Stimulated activated effector memory CD8-positive, alpha-beta T cell treated with anti-CD3 and anti-CD28 coated beads, Interleukin-12 subunit alpha, Interleukin-12 subunit beta, amount 100 ng/mL, for 72 hours (primary cell): ENCODE data around the gene ZNF496.
"Not testable (repeated sequence)": the region's sequence is repeated elsewhere in the genome, so short reads cannot be mapped to it uniquely, and the experiment has no call there.

Experiments used
- ATAC-seq: fragments of 150-1000 bp; cut with Tn5 transposase; 2 replicates; pipeline ENCODE4 v1.10.0; 2021
- DNase-seq, 2 donors: peaks; one replicate each; pipeline ENCODE4 v3.0.0; 2021 to 2022; ENCODE audit warnings: low spot score in 2 of 2
- H3K27ac Mint-ChIP-seq: one replicate; pipeline ENCODE4 v1.8.0; 2022; ENCODE audit warnings: mild to moderate bottlenecking, mixed read lengths
- H3K36me3 Mint-ChIP-seq: one replicate; pipeline ENCODE4 v1.8.0; 2022; ENCODE audit warnings: mild to moderate bottlenecking, mixed read lengths
- H3K4me1 Mint-ChIP-seq: one replicate; pipeline ENCODE4 v1.8.0; 2022; ENCODE audit warnings: mixed read lengths
- H3K4me3 Mint-ChIP-seq: one replicate; pipeline ENCODE4 v1.8.0; 2022; ENCODE audit warnings: mild to moderate bottlenecking, mixed read lengths
- H3K9me3 Mint-ChIP-seq: one replicate; pipeline ENCODE4 v1.8.0; 2022; ENCODE audit warnings: mixed read lengths

Gene ZNF496

GRCh38 chr1:247295746-247296145 lies 35.9 kb downstream of the ZNF496 start:
- ATAC-seq, result no peak
- H3K4me3 Mint-ChIP-seq, result no peak overlapping the region
- H3K4me1 Mint-ChIP-seq, result peaks cover 9% of the 10 kb centered on the region
- H3K36me3 Mint-ChIP-seq, result no peaks in the 10 kb centered on the region
- H3K27ac Mint-ChIP-seq, result no peak overlapping the region
- no peaks in the 10 kb centered on the region for H3K9me3 Mint-ChIP-seq
- no peak for DNase-seq

GRCh38 chr1:247295274-247295684 lies 36.4 kb downstream of the ZNF496 start:
- H3K4me1 Mint-ChIP-seq, result peaks cover 9% of the 10 kb centered on the region
- ATAC-seq (no peak), DNase-seq (no peak)
- H3K36me3 Mint-ChIP-seq, result no peaks in the 10 kb centered on the region
- no peak overlapping the region for H3K27ac Mint-ChIP-seq
- H3K4me3 Mint-ChIP-seq, result no peak overlapping the region
- no peaks in the 10 kb centered on the region for H3K9me3 Mint-ChIP-seq

GRCh38 chr1:247294282-247294681 lies 37.4 kb downstream of the ZNF496 start:
- Mint-ChIP-seq H3K4me3 (no peak overlapping the region), H3K36me3 (no peaks in the 10 kb centered on the region), H3K9me3 (peaks cover under 1% of the 10 kb centered on the region), H3K27ac (no peak overlapping the region), H3K4me1 (peaks cover 9% of the 10 kb centered on the region)
- ATAC-seq (no peak), DNase-seq (no peak)

- Mint-ChIP-seq H3K4me1 (peaks cover 8% of the 10 kb centered on the region), H3K36me3 (no peaks in the 10 kb centered on the region), H3K27ac (no peak overlapping the region), H3K4me3 (no peak overlapping the region), H3K9me3 (peaks cover 6% of the 10 kb centered on the region)
- no peak for ATAC-seq
- no peak for DNase-seq
Observed at GRCh38 chr1:247293047-247293446, 38.6 kb downstream of the ZNF496 start.

GRCh38 chr1:247291833-247292561 lies 39.7 kb downstream of the ZNF496 start:
- Mint-ChIP-seq H3K36me3 (no peaks in the 10 kb centered on the region), H3K9me3 (peaks cover 9% of the 10 kb centered on the region), H3K4me1 (no peaks in the 10 kb centered on the region), H3K4me3 (no peak overlapping the region), H3K27ac (no peak overlapping the region)
- DNase-seq (no peak), ATAC-seq (peak; percentile 44)

- no peaks in the 10 kb centered on the region for H3K4me1 Mint-ChIP-seq
- H3K4me3 Mint-ChIP-seq, result no peak overlapping the region
- no peaks in the 10 kb centered on the region for H3K36me3 Mint-ChIP-seq
- peaks cover 9% of the 10 kb centered on the region for H3K9me3 Mint-ChIP-seq
- ATAC-seq (no peak), DNase-seq (no peak)
- no peak overlapping the region for H3K27ac Mint-ChIP-seq
Observed at GRCh38 chr1:247291161-247291560, 40.5 kb downstream of the ZNF496 start.

- Mint-ChIP-seq H3K27ac (no peak overlapping the region), H3K4me1 (no peaks in the 10 kb centered on the region), H3K4me3 (no peak overlapping the region), H3K9me3 (peaks cover 11% of the 10 kb centered on the region), H3K36me3 (no peaks in the 10 kb centered on the region)
- ATAC-seq (no peak), DNase-seq (no peak)
Observed at GRCh38 chr1:247290576-247290975, 41.1 kb downstream of the ZNF496 start.

- not testable (repeated sequence) for H3K4me3 Mint-ChIP-seq, ATAC-seq, H3K36me3 Mint-ChIP-seq
Observed at GRCh38 chr1:247289274-247289892, 42.3 kb downstream of the ZNF496 start.

GRCh38 chr1:247288341-247288740 lies 43.3 kb downstream of the ZNF496 start:
- Mint-ChIP-seq H3K27ac (no peak overlapping the region), H3K36me3 (no peaks in the 10 kb centered on the region), H3K4me1 (no peaks in the 10 kb centered on the region), H3K9me3 (peaks cover 11% of the 10 kb centered on the region), H3K4me3 (no peak overlapping the region)
- ATAC-seq, result no peak
- no peak for DNase-seq

More at GRCh38 chr1:247289274-247289892, 42.3 kb downstream of the ZNF496 start:
- not testable (repeated sequence) for H3K4me1 Mint-ChIP-seq, H3K27ac Mint-ChIP-seq, DNase-seq
- peaks cover 11% of the 10 kb centered on the region for H3K9me3 Mint-ChIP-seq

- DNase-seq, result no peak
- peaks cover 11% of the 10 kb centered on the region for H3K9me3 Mint-ChIP-seq
- no peaks in the 10 kb centered on the region for H3K36me3 Mint-ChIP-seq
- no peak for ATAC-seq
- H3K4me1 Mint-ChIP-seq, result no peaks in the 10 kb centered on the region
- H3K4me3 Mint-ChIP-seq, result no peak overlapping the region
- H3K27ac Mint-ChIP-seq, result no peak overlapping the region
Observed at GRCh38 chr1:247287460-247287859, 44.2 kb downstream of the ZNF496 start.

- no peak for DNase-seq
- Mint-ChIP-seq H3K36me3 (no peaks in the 10 kb centered on the region), H3K9me3 (peaks cover 11% of the 10 kb centered on the region), H3K27ac (no peak overlapping the region), H3K4me1 (no peaks in the 10 kb centered on the region), H3K4me3 (no peak overlapping the region)
- ATAC-seq, result no peak
Observed at GRCh38 chr1:247286134-247286670, 45.5 kb downstream of the ZNF496 start.

- no peak for ATAC-seq
- Mint-ChIP-seq H3K9me3 (peaks cover 6% of the 10 kb centered on the region), H3K27ac (no peak overlapping the region), H3K36me3 (no peaks in the 10 kb centered on the region), H3K4me3 (no peak overlapping the region), H3K4me1 (no peaks in the 10 kb centered on the region)
- DNase-seq, result no peak
Observed at GRCh38 chr1:247281001-247281574, 50.6 kb downstream of the ZNF496 start.

GRCh38 chr1:247277191-247277590 lies 54.5 kb downstream of the ZNF496 start:
- DNase-seq (no peak), ATAC-seq (no peak)
- peaks cover 11% of the 10 kb centered on the region for H3K9me3 Mint-ChIP-seq
- no peaks in the 10 kb centered on the region for H3K4me1 Mint-ChIP-seq
- no peaks in the 10 kb centered on the region for H3K36me3 Mint-ChIP-seq
- no peak overlapping the region for H3K27ac Mint-ChIP-seq
- H3K4me3 Mint-ChIP-seq, result no peak overlapping the region

- Mint-ChIP-seq H3K4me1 (no peaks in the 10 kb centered on the region), H3K27ac (no peak overlapping the region), H3K9me3 (peaks cover 20% of the 10 kb centered on the region), H3K4me3 (no peak overlapping the region), H3K36me3 (no peaks in the 10 kb centered on the region)
- ATAC-seq (no peak), DNase-seq (no peak)
Observed at GRCh38 chr1:247274605-247275256, 56.9 kb downstream of the ZNF496 start.

- H3K27ac Mint-ChIP-seq, result no peak overlapping the region
- no peaks in the 10 kb centered on the region for H3K4me1 Mint-ChIP-seq
- H3K4me3 Mint-ChIP-seq, result no peak overlapping the region
- ATAC-seq, result no peak
- no peaks in the 10 kb centered on the region for H3K36me3 Mint-ChIP-seq
- DNase-seq, result peak in 1 of 2 donors; percentile 30
- H3K9me3 Mint-ChIP-seq, result peaks cover 20% of the 10 kb centered on the region
Observed at GRCh38 chr1:247273013-247273412, 58.7 kb downstream of the ZNF496 start.
